ENCODE data around the gene CAMKMT.
"Not testable (repeated sequence)": the region's sequence is repeated elsewhere in the genome, so short reads cannot be mapped to it uniquely, and the experiment has no call there.

CAMKMT gene

DNA sequence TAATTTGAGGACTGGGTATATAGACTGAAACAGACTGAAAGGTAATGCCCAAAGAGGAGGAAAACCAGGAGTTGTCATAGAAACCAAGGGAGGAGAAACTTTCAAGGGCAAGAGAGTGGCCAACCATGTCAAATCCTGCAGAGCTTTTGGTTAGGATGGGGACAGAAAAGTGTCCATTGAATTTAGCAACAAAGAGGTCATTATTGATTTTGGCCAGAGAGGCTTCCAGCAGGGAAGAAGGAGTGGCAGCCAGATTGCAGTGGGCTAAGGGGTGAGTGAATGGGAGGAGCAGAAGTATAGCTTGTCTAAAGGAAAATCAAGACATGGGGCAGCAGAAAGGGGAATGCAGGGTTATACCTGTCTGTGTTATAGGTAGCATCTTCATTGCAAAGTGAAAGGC is 194.0 kb downstream of the CAMKMT start:
- DNase-seq = no peak

DNA sequence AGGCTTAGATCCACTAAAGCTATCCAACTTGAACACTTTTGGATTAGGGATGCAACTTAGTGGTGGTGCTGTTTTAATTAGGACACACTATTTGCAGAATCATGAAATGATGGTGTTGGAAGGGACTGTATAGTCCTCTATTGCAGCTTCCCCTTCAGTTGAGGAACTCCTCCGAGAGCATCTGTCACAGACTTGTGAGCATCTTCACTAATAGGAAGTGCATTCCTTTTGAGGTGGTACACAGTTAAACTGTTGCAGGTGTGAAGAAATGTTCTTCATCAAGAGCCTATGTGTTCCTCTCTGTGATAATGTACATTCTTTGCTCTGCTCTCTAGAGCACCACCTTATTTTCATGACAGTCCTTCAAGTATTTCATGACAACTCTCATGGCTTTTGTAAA is 197.4 kb downstream of the CAMKMT start:
- no peak for DNase-seq

- no peak for DNase-seq
Observed at GRCh38 chr2:44560352-44560751, 198.6 kb downstream of the CAMKMT start.

DNA sequence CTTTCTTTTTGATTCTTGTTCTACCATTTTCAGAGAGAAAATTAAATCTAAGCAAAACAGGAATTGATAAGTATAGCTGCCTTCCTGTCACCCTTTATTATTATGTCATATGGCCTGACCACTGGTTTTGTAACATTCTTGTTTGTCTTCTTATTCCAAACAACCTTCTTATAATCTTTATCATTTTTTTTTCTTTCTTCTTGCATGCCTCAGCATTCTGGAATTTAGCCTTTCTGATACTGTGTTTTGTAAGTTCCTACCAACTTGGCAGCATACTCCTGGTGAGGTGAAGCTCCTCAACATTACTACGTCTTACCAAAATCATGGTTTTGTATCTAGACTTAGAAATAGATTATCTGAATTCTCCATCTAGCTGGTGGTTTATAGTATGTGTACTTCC is 199.2 kb downstream of the CAMKMT start:
- DNase-seq = no peak

DNA sequence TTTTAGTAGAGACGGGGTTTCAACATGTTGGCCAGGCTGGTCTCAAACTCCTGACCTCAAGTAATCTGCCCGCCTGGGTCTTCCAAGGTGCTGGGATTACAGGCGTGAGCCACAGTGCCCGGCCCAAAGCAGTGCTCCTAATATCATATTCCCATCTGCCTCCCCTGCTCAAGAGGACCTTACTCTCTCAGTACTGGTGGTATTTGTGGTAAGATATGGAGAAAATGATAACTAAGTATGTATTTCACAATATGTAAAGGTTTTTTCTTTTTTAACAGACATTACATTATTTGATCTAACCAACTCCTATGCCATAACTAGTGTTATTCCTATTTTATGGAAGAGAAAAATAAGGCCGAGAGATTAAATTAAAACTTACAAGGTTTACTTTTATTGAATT is 201.0 kb downstream of the CAMKMT start:
- no peak for DNase-seq

- no peak for DNase-seq
Observed at GRCh38 chr2:44564752-44565151, 203.0 kb downstream of the CAMKMT start.

- no peak for DNase-seq
Observed at GRCh38 chr2:44566059-44566458, 204.3 kb downstream of the CAMKMT start.

GRCh38 chr2:44569491-44569890 is 207.7 kb downstream of the CAMKMT start:
- no peak for DNase-seq

GRCh38 chr2:44570271-44570670 is 208.5 kb downstream of the CAMKMT start:
- no peak for DNase-seq

GRCh38 chr2:44570777-44571176 is 209.0 kb downstream of the CAMKMT start:
- peak in 1 of 5 experiments; percentile 75 for DNase-seq

DNA sequence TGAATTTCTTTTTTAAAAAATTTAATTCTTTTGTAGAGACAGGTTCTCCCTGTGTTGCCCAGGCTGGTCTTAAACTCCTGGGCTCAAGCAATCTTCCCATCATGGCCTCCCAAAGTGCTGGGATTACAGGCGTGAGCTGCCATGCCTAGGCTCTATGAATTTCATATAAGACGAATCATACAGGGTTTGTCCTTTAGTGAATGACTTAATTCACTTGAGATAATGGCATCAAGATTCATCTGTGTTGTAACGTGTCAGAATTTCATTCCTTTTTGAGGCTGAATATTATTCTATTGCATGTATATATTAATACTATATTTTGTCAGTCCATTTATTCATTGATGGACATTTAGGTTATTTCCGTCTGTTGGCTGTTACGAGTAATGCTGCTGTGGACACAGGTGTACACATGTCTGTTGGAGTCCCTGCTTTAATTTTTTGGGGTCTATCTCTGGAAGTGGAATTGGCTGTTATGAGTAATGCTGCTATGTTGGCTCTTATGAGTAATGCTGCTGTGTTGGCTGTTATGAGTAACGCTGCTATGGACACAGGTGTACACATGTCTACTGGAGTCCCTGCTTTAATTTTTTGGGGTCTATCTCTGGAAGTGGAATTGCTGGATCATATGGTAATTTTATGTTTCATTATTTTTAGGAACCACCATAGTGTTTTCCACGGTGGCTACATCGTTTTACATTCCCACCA is 210.6 kb downstream of the CAMKMT start:
- DNase-seq = peak in 1 of 5 experiments; percentile 26

- DNase-seq = no peak
Observed at GRCh38 chr2:44573996-44574395, 212.2 kb downstream of the CAMKMT start.

- peak in 1 of 5 experiments; percentile 63 for DNase-seq
Observed at GRCh38 chr2:44578471-44579093, 216.8 kb downstream of the CAMKMT start.

DNA sequence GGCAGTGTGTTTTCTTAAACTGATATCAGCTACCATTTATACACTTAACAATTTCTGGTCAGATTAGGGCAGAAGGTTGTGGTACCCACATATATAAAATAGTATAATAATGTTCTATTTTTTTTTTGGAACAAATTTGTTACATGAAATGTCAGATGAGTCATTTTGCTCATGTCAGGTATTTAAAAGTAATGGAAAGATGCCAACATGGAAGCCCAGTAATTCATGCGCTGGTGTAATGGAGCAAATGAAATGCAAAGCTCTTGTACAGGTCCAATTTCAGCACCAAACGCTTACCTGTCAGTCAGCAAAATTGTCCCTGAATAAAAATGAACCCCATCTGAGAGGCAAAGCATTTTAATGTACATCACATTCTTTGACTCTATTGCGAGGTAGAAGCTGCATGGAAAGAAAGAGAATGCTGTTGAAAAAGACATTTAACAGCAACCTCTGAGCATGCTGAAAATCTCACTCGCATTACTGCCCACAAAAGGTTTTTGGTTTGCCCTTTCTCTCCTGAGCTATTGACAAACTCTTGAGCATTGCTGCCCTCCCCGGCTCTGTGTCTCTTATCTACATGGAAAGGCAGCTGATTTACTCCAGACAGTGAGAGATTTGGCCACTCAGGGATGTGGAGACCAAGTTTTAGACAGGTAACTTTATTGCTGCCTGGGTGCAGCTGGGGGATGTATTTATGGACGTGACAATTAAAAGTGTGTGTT is 217.5 kb downstream of the CAMKMT start:
- peak in 1 of 5 experiments; percentile 20 for DNase-seq

- DNase-seq = no peak
Observed at GRCh38 chr2:44579837-44580230, 218.1 kb downstream of the CAMKMT start.

DNA sequence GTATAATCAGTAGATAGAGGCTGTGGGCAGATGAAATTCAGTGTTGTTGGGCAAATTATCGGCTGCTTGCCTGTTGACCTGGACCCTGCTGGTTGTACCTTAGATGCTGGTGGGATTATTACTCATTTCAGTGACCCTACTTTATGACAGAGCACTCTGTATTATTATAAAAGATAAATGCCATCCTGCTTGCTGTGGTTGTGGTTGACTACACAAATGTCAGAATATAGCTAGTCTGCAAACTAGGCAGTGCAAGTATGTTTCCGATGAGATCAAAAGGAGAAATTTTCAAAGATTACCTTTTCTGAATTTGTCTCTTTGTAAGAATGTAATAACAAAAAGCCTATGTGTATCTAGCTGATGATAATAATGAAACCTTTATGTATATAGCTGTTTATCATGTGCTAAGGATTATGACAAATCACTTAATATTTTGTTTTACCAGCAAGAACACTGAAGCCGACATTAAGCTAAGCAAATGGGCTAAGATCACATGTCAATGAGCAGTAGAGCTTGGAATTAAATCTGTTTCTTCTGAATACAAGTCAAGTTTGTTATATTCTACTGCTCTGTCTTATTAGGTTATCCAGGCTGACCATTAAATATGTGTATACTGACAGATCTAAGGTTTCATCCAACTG is 219.2 kb downstream of the CAMKMT start:
- peak in 1 of 5 experiments; percentile 50 for DNase-seq

- no peak for DNase-seq
Observed at GRCh38 chr2:44582363-44583008, 220.7 kb downstream of the CAMKMT start.

DNA sequence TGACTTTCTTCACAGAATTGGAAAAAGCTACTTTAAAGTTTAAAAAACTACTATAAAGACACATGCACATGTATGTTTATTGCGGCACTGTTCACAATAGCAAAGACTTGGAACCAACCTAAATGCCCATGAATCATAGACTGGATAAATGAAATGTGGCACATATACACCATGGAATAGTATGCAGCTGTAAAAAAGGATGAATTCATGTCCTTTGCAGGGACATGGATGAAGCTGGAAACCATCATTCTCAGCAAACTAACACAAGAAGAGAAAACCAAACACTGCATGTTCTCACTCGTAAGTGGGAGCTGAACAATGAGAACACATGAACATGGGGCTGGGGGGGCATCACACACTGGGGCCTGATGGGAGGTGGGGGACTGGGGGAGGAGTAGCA is 233.9 kb downstream of the CAMKMT start:
- not testable (repeated sequence) for DNase-seq

DNA sequence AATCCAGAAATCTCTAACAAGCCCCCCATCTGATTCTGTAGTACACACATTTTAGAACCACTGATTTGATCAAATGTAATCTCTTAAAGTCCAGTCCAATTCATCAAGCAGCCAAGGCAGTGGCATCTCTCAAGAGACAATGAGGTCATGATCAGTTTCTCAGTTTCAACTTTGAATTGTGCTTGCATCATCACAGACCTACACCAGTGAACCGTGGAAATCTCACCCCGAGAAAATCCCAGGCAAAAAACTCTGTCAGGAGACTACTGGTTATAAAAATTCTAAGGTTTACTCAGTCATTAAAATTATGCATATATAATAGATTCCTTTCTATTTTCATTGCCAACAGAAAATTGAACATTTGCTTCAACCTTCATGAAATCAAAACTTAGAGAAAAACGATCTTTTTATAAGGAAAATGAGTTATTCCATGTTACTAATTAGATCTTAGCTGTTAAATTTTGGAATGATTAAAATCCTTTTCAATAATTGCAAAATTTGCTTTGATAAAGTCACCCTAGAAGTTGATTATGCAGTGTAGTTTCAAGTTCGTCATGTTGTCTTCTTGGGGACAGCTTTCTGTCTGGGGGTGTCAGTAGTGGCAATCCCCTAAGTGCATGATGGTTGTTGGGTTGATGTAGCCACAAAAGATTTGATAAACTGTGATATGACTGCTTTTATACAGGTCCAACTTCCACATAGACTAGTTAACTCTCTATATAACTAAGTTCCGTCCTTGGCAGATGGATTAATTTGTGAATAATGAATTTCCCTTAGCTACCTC is 235.0 kb downstream of the CAMKMT start:
- DNase-seq = no peak

DNA sequence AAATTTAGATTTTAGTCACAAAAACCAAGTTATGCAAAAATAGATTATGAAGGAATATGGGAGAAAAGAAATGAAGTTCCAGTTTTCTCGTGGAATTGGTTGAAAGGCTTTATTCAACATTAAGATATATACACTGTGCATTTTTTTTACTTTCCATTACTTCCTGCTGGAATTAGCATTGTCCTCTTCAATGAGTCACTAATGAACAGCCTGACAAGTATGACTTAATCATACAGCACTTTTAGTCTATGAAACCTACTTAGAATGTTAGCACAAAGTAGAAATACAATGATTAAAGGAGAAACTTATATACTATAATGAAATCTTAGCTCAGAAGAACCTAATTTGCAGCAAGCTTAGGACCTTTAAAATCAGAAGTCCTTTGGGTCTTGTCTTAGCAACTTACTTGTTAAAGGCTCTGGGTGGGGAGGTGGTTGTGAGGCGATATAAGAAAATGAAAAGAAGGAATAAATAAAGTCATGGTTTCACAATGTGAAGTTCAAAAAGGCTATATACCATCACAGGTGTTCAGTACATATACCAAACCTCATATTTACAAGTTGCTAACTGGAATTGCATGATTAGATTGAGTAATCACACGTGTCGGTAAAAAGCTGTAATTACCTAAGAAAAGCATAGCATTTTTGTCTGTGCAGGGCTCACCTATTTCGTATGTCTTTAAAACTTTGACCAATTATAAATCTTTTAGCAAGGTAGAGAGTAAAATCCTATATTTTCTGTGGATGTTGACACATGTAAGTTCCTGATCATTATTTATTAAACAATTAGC is 236.8 kb downstream of the CAMKMT start:
- no peak for DNase-seq

DNA sequence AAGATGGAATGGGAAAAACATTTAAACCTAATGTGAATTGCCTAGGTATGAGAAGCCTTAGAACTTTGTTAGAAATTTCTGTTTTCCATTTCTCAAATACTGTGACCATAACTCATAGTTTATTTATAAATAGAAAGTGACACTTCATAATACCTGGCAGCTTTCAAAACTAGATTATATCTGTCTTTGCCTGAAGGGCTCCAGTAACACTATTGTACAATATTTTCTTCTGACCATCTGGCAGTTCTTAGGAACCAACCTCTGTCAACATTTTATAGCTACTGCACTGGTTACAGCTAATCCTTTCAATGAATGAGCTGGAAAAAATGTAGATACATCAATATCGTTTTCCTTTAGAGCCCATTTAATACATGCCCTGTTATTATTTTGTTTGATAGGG is 237.4 kb downstream of the CAMKMT start:
- DNase-seq = no peak
